ENCODE results near the gene PRDX3. TPM values are rescaled to one million over a fixed set of nuclear protein-coding genes. Genes with fewer than 3 reads are reported as not detected.
A peak's percentile ranks its signal among the peaks of the same experiment; 100 is the strongest.

PRDX3 gene
- total and polyA plus RNA-seq, 2 of the 4 experiments (the other 2 are of a cell fraction) = 169 to 187 TPM

DNA sequence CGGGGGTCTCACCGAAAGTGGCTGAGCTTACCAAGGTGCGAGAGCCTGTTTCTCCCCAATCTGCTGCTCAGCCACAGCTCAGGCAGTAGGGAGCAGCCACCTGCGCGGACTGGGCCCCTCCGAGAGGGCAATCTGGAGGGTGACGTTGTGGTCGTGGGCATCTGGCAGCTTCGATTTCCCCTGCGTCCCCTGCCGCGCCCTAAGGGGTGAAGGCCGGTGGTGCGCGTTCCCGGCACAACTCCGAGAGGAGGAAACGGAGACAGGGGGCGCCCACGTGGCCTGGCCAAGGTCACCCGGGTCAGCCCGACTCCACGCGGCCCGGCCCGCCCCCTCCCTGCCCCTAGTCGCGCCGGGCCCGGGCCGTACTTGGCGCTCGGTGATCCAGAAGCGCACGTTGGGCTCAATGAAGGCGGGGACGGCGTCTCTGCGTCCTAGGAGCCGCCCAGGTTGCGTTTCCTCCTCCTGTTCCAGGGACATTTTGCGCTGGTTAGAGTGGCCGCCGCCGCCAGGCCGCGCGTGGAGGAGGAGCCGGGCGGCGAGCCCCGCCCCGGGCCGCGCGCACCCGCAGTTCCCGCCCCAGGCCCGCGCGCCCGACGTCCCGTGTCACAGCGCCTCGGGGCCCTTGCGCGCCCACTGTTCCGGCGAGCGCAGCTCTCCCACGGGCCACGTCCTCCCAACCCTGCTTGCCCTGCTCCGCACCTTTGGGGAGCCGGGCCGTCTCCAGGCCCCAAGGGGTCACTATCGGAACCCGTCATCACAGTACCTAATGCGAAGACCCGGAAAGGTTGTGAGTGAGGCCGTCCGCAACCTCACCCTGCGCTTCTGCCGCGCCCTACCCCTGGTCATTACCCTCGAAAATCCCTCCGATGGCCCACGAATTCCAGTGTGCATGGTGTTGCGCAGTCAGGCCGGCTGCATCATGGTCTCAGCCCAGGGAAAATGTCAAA, 13.2 kb downstream of the PRDX3 start, which contains the start of gene SFXN4:
SFXN4 (minus strand) TSS at position 544 of the 947 bp plus-strand sequence; CDS start at position 477, 67 bp downstream.
- peak within 1 kb of the TSS; percentile 84 for H4K91ac ChIP-seq (ENCODE audit: insufficient read depth, low read depth, low read length)
- H4K8ac ChIP-seq (ENCODE audit: low read depth in 2 of 2, low read length in 2 of 2) = peak within 1 kb of the TSS; percentile 86 to 92
- H3K27me3 ChIP-seq (ENCODE audit: control insufficient read depth, insufficient read depth, low read length) = no peaks in the 10 kb centered on the region
- in situ Hi-C loops (cut with MboI; ENCODE audit: low sequenced_read_pairs) = no loop called here
- ChIA-PET POLR2A (ENCODE audit: unreplicated experiment) (no interaction called here), CTCF (no interaction called here)
- peak within 1 kb of the TSS; percentile 65 for H3K18ac ChIP-seq (ENCODE audit: low read depth, low read length)
- H3K4ac ChIP-seq (ENCODE audit: low read depth, low read length) = peak within 1 kb of the TSS; percentile 84
- H3K14ac ChIP-seq (replicated peaks; ENCODE audit: low read depth, low read length) = peak within 1 kb of the TSS; percentile 94
- peak within 1 kb of the TSS; percentile 87 for H3K23ac ChIP-seq (ENCODE audit: low read depth, low read length)
- H2AK9ac ChIP-seq (replicated peaks; ENCODE audit: low read depth, low read length, poor library complexity) = peak within 1 kb of the TSS; percentile 88
- intact Hi-C loops (cut with micrococcal nuclease) = no loop called here
- H3K9me3 ChIP-seq (ENCODE audit: control insufficient read depth, insufficient read depth, low read length) = no peaks in the 10 kb centered on the region
- peak within 1 kb of the TSS; percentile 67 for H2BK120ac ChIP-seq (ENCODE audit: low read depth, low read length)
- peak within 1 kb of the TSS; percentile 76; the same call in 1 of the 3 replicates for H2BK15ac ChIP-seq (ENCODE audit: low read depth, low read length)
- H3K56ac ChIP-seq (ENCODE audit: extremely low read depth, insufficient read depth, low read length) = peak within 1 kb of the TSS; percentile 68; the same call in 1 of the 2 replicates
- H4K20me1 ChIP-seq (ENCODE audit: insufficient read depth, low read length) = no peaks in the 10 kb centered on the region
- H3K9ac ChIP-seq (ENCODE audit: low read depth, low read length) = peak within 1 kb of the TSS; percentile 93
- H2BK20ac ChIP-seq (ENCODE audit: low read depth, low read length) = no peak within 1 kb of the TSS
- peaks cover 14% of the 10 kb centered on the region for H3K36me3 ChIP-seq (ENCODE audit: control insufficient read depth, insufficient read depth, low read length)
- H3K4me3 ChIP-seq (ENCODE audit: insufficient read depth, low read depth, low read length) = peak within 1 kb of the TSS; percentile 90
- peak within 1 kb of the TSS; percentile 96 for H3K4me2 ChIP-seq (ENCODE audit: low read depth, low read length)
- H3K27ac ChIP-seq (ENCODE audit: insufficient read depth, low read length) = peak within 1 kb of the TSS; percentile 88
- peak within 1 kb of the TSS; percentile 75 for H2AK5ac ChIP-seq (ENCODE audit: low read depth, low read length)
- peak within 1 kb of the TSS; percentile 95 for H4K5ac ChIP-seq (ENCODE audit: low read depth, low read length)
- H3K9me1 ChIP-seq (ENCODE audit: insufficient read depth, low read length) = 0 out of 2 replicates have a peak, but pooled peaks cover 5% of the 10 kb centered on the region
- peaks cover 7% of the 10 kb centered on the region for H3K4me1 ChIP-seq (ENCODE audit: control insufficient read depth, insufficient read depth, low read length)
- BruUV-seq (replicated peaks) = no TSS peak
- peak within 1 kb of the TSS; percentile 98 for H2AFZ ChIP-seq (replicated peaks; ENCODE audit: low read length, poor library complexity)
- DNase-seq = peak; percentile 24
- dilution Hi-C loops (cut with HindIII; ENCODE audit: low sequenced_read_pairs, unreplicated experiment) = no loop called here
- 1% methylated on average over 38 of the region's 90 CpGs; no CpG with 5 or more reads in 1 of the 2 experiments for WGBS, 2 experiments (ENCODE audit: extremely low coverage in 2 of 2, insufficient read length in 1 of 2)
- peaks cover 0 to 23% of the 10 kb centered on the region in 2 experiments; a peak in 3 of 4 replicates for H3K79me1 ChIP-seq (ENCODE audit: low read depth in 1 of 2, low read length in 2 of 2)
- peak within 1 kb of the TSS; percentile 60 for H2BK5ac ChIP-seq (ENCODE audit: low read depth, low read length, poor library complexity, severe bottlenecking)
- ATAC-seq (ENCODE audit: low read depth) = peak; percentile 93
- TF ChIP-seq MAZ (IDR thresholded peaks at IDR 0.05; ENCODE audit: borderline replicate concordance, low read depth, low read length) (peak; percentile 47; the same call in 1 of the 2 replicates), NFE2L2 (IDR thresholded peaks at IDR 0.05; ENCODE audit: low read depth, low read length) (no peak), RFX5 (IDR thresholded peaks at IDR 0.05; ENCODE audit: low read depth, low read length) (no peak), FOS (IDR thresholded peaks at IDR 0.05; ENCODE audit: low read depth, low read length) (no peak), MAFK (IDR thresholded peaks at IDR 0.05; ENCODE audit: low read depth, low read length) (no peak), BHLHE40 (IDR thresholded peaks at IDR 0.05; ENCODE audit: low read depth, low read length) (no peak), MXI1 (IDR thresholded peaks at IDR 0.05; ENCODE audit: borderline replicate concordance, low read depth, low read length) (peak; percentile 70), RAD21 (IDR thresholded peaks at IDR 0.05; ENCODE audit: low read length) (no peak), POLR2A (IDR thresholded peaks at IDR 0.05; ENCODE audit: low read depth, low read length) (no peak), CHD1 (IDR thresholded peaks at IDR 0.05; ENCODE audit: low read depth, low read length) (no peak), SMC3 (IDR thresholded peaks at IDR 0.05; ENCODE audit: low read depth, low read length) (no peak)
- TF ChIP-seq, protein P1, sequence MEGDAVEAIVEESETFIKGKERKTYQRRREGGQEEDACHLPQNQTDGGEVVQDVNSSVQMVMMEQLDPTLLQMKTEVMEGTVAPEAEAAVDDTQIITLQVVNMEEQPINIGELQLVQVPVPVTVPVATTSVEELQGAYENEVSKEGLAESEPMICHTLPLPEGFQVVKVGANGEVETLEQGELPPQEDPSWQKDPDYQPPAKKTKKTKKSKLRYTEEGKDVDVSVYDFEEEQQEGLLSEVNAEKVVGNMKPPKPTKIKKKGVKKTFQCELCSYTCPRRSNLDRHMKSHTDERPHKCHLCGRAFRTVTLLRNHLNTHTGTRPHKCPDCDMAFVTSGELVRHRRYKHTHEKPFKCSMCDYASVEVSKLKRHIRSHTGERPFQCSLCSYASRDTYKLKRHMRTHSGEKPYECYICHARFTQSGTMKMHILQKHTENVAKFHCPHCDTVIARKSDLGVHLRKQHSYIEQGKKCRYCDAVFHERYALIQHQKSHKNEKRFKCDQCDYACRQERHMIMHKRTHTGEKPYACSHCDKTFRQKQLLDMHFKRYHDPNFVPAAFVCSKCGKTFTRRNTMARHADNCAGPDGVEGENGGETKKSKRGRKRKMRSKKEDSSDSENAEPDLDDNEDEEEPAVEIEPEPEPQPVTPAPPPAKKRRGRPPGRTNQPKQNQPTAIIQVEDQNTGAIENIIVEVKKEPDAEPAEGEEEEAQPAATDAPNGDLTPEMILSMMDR (conservative IDR thresholded peaks at IDR 0.05; ENCODE audit: low read depth, low read length) = no peak
- TF ChIP-seq, protein P2, sequence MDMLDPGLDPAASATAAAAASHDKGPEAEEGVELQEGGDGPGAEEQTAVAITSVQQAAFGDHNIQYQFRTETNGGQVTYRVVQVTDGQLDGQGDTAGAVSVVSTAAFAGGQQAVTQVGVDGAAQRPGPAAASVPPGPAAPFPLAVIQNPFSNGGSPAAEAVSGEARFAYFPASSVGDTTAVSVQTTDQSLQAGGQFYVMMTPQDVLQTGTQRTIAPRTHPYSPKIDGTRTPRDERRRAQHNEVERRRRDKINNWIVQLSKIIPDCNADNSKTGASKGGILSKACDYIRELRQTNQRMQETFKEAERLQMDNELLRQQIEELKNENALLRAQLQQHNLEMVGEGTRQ (IDR thresholded peaks at IDR 0.05; ENCODE audit: low read depth, low read length) = peak; percentile 69
- TF ChIP-seq, protein P3, sequence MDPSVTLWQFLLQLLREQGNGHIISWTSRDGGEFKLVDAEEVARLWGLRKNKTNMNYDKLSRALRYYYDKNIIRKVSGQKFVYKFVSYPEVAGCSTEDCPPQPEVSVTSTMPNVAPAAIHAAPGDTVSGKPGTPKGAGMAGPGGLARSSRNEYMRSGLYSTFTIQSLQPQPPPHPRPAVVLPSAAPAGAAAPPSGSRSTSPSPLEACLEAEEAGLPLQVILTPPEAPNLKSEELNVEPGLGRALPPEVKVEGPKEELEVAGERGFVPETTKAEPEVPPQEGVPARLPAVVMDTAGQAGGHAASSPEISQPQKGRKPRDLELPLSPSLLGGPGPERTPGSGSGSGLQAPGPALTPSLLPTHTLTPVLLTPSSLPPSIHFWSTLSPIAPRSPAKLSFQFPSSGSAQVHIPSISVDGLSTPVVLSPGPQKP (IDR thresholded peaks at IDR 0.05; ENCODE audit: borderline replicate concordance, low read depth, low read length) = no peak
